HepG2 (cell line): ENCODE data around the gene PCYT2. TPM values are rescaled to one million over a fixed set of nuclear protein-coding genes. Genes with fewer than 3 reads are reported as not detected.
A peak's percentile ranks its signal among the peaks of the same experiment; 100 is the strongest.

Experiments used
- FOXJ3 ChIP-seq: sonication (generic); formaldehyde crosslinking; IDR thresholded peaks from 2 replicates; pipeline ENCODE4 v1.4.0; 2020; ENCODE audit warnings: missing genetic modification reagents, mild to moderate bottlenecking, borderline replicate concordance
- HDAC6 ChIP-seq: fragments of 200-600 bp; sonication (generic); IDR thresholded peaks from 2 replicates; pipeline ENCODE4 v1.7.0; 2017; ENCODE audit warnings: mild to moderate bottlenecking, antibody characterized with exemption, low read length, low read depth
- PITX1 ChIP-seq: sonication (generic); formaldehyde crosslinking; IDR thresholded peaks from 2 replicates; pipeline ENCODE4 v1.5.1; 2020; ENCODE audit warnings: mild to moderate bottlenecking, missing genetic modification reagents
- SOX13 ChIP-seq, 3 experiments: fragments of 450-650 bp in 1 of 3; sonication (generic) in 1 of 3; formaldehyde crosslinking in 1 of 3; IDR thresholded peaks in 2 of 3; conservative IDR thresholded peaks in 1 of 3; 2 replicates each; pipeline versions ENCODE4 v1.5.0 to v1.6.1; 2016 to 2020; ENCODE audit warnings: antibody characterized with exemption in 1 of 3, mild to moderate bottlenecking in 1 of 3, missing compliant biosample characterization in 1 of 3, missing genetic modification reagents in 1 of 3, moderate library complexity in 1 of 3
- SPEN ChIP-seq: sonication (generic); formaldehyde crosslinking; IDR thresholded peaks from 2 replicates; pipeline ENCODE4 v1.5.1; 2020; ENCODE audit warnings: low read depth, mild to moderate bottlenecking, missing genetic modification reagents
- SRY ChIP-seq: sonication (generic); formaldehyde crosslinking; IDR thresholded peaks from 2 replicates; pipeline ENCODE4 v1.8.0; 2022; ENCODE audit warnings: mild to moderate bottlenecking, missing genetic modification reagents
- ZNF263 ChIP-seq: sonication (generic); formaldehyde crosslinking; IDR thresholded peaks from 2 replicates; pipeline ENCODE4 v1.4.0; 2020; ENCODE audit warnings: missing genetic modification reagents
- ZNF3 ChIP-seq: IDR thresholded peaks from 2 replicates; pipeline ENCODE4 v1.7.0; 2017; ENCODE audit warnings: inconsistent platforms
- ZNF484 ChIP-seq: sonication (generic); formaldehyde crosslinking; IDR thresholded peaks from 2 replicates; pipeline ENCODE4 v1.5.1; 2020; ENCODE audit warnings: mild to moderate bottlenecking, low read depth, missing genetic modification reagents, borderline replicate concordance
- ZNF567 ChIP-seq: sonication (generic); formaldehyde crosslinking; IDR thresholded peaks from 2 replicates; pipeline ENCODE4 v1.8.1; 2023; ENCODE audit warnings: mild to moderate bottlenecking, missing genetic modification reagents, borderline replicate concordance
- polyA plus RNA-seq, 8 experiments: library from polyadenylated mRNA; depleted of rRNA in 3 of 8; stranded (reverse) in 7 of 8; unstranded in 1 of 8; fragments of >200 nt; fragmentation: Illumina TruSeq in 4 of 8; extraction: Trizol in 4 of 8; gene quantifications; 2 replicates each; pipeline versions ENCODE4 v1.2.1 to v1.2.3, GENCODE V29; 2011 to 2016; ENCODE audit warnings: low read depth in 4 of 8, missing spikeins in 1 of 8, mixed read lengths in 1 of 8; ENCODE audit not compliant: insufficient read depth in 1 of 8
- total RNA-seq, 5 experiments: library from RNA; depleted of rRNA; stranded (reverse); fragments of >200 nt; fragmentation: Illumina TruSeq; extraction: Trizol; gene quantifications; 2 replicates each; pipeline ENCODE4 v1.2.3, GENCODE V29; 2016; ENCODE audit warnings: low read depth in 1 of 5
- TF ChIP-seq, protein P1 (sequence below): sonication (generic); formaldehyde crosslinking; conservative IDR thresholded peaks from 2 replicates; pipeline ENCODE4 v1.8.1; 2023; ENCODE audit warnings: missing genetic modification reagents
- TF ChIP-seq, protein P2 (sequence below): sonication (generic); formaldehyde crosslinking; IDR thresholded peaks from 2 replicates; pipeline ENCODE4 v1.4.0; 2020; ENCODE audit warnings: missing genetic modification reagents, borderline replicate concordance
- TF ChIP-seq, protein P3 (sequence below): sonication (generic); formaldehyde crosslinking; IDR thresholded peaks from 2 replicates; pipeline ENCODE4 v1.5.0; 2020; ENCODE audit warnings: missing genetic modification reagents
- TF ChIP-seq, protein P4 (sequence below): IDR thresholded peaks from 2 replicates; pipeline ENCODE4 v1.6.1; 2018; ENCODE audit warnings: missing genetic modification reagents
- TF ChIP-seq, protein P5 (sequence below): IDR thresholded peaks from 2 replicates; pipeline ENCODE4 v1.6.1; 2016; ENCODE audit warnings: missing compliant biosample characterization, missing genetic modification reagents, borderline replicate concordance

The PCYT2 gene
- total and polyA plus RNA-seq, 2 of the 13 experiments (the other 11 are each of a cell fraction or from before 2014, with no cell fraction given), result 147 to 297 TPM

DNA sequence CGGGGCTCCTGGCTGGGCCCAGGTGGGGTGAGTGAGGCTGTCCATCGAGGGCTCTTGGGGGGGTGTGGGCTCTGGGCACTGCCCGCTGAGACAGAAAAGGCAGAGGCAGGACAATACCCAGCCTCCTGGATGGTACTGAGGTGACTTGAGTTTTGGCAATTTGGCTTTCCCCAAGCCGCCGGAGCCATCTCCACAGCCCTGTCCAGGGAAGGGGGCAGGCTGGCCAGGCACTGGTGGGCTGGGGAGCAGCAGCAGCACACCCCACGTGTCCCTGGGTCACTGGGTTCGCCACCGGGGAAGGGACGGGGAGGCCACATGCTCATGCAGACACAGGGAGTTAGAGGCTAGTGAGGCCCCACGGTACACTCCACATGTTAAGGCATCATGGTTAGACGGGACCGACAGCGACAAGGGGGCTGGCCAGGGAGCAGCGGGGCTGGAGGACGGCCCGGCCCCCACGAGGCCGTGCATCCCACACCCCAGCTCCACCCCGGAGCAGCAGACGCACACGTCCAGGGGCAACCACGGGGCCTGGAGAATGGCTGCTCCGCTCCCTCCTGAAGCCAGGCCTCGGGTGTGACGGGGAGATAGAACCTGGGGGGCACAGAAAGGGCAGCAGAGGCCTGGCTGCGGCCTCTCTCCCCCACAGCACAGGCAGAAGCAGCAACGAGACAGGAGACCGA is 43.1 kb downstream of the PCYT2 start (continued):
- TF ChIP-seq ZNF484 (CRISPR knock-in tag) (no peak), SPEN (CRISPR knock-in tag) (no peak), SOX13 (IDR thresholded peaks at IDR 0.05) (no peak; the same call in 1 of the 2 replicates), SOX13 (CRISPR knock-in tag; conservative IDR thresholded peaks at IDR 0.05 in 1 of 2, IDR thresholded peaks at IDR 0.05 in 1 of 2) (no peak), ZNF3 (CRISPR knock-in tag) (no peak), ZNF567 (no peak), SRY (CRISPR knock-in tag) (no peak; the same call in none of the 2 replicates), HDAC6 (no peak), FOXJ3 (CRISPR knock-in tag) (no peak), ZNF263 (CRISPR knock-in tag) (no peak), PITX1 (CRISPR knock-in tag) (peak; percentile 50; the same call in 1 of the 2 replicates)
- TF ChIP-seq, protein P1, sequence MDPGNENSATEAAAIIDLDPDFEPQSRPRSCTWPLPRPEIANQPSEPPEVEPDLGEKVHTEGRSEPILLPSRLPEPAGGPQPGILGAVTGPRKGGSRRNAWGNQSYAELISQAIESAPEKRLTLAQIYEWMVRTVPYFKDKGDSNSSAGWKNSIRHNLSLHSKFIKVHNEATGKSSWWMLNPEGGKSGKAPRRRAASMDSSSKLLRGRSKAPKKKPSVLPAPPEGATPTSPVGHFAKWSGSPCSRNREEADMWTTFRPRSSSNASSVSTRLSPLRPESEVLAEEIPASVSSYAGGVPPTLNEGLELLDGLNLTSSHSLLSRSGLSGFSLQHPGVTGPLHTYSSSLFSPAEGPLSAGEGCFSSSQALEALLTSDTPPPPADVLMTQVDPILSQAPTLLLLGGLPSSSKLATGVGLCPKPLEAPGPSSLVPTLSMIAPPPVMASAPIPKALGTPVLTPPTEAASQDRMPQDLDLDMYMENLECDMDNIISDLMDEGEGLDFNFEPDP (CRISPR knock-in tag), result no peak
- TF ChIP-seq, protein P2, sequence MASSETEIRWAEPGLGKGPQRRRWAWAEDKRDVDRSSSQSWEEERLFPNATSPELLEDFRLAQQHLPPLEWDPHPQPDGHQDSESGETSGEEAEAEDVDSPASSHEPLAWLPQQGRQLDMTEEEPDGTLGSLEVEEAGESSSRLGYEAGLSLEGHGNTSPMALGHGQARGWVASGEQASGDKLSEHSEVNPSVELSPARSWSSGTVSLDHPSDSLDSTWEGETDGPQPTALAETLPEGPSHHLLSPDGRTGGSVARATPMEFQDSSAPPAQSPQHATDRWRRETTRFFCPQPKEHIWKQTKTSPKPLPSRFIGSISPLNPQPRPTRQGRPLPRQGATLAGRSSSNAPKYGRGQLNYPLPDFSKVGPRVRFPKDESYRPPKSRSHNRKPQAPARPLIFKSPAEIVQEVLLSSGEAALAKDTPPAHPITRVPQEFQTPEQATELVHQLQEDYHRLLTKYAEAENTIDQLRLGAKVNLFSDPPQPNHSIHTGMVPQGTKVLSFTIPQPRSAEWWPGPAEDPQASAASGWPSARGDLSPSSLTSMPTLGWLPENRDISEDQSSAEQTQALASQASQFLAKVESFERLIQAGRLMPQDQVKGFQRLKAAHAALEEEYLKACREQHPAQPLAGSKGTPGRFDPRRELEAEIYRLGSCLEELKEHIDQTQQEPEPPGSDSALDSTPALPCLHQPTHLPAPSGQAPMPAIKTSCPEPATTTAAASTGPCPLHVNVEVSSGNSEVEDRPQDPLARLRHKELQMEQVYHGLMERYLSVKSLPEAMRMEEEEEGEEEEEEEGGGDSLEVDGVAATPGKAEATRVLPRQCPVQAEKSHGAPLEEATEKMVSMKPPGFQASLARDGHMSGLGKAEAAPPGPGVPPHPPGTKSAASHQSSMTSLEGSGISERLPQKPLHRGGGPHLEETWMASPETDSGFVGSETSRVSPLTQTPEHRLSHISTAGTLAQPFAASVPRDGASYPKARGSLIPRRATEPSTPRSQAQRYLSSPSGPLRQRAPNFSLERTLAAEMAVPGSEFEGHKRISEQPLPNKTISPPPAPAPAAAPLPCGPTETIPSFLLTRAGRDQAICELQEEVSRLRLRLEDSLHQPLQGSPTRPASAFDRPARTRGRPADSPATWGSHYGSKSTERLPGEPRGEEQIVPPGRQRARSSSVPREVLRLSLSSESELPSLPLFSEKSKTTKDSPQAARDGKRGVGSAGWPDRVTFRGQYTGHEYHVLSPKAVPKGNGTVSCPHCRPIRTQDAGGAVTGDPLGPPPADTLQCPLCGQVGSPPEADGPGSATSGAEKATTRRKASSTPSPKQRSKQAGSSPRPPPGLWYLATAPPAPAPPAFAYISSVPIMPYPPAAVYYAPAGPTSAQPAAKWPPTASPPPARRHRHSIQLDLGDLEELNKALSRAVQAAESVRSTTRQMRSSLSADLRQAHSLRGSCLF (CRISPR knock-in tag), result no peak
- TF ChIP-seq, protein P3, sequence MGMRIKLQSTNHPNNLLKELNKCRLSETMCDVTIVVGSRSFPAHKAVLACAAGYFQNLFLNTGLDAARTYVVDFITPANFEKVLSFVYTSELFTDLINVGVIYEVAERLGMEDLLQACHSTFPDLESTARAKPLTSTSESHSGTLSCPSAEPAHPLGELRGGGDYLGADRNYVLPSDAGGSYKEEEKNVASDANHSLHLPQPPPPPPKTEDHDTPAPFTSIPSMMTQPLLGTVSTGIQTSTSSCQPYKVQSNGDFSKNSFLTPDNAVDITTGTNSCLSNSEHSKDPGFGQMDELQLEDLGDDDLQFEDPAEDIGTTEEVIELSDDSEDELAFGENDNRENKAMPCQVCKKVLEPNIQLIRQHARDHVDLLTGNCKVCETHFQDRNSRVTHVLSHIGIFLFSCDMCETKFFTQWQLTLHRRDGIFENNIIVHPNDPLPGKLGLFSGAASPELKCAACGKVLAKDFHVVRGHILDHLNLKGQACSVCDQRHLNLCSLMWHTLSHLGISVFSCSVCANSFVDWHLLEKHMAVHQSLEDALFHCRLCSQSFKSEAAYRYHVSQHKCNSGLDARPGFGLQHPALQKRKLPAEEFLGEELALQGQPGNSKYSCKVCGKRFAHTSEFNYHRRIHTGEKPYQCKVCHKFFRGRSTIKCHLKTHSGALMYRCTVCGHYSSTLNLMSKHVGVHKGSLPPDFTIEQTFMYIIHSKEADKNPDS (CRISPR knock-in tag), result peak; percentile 90; the same call in 1 of the 2 replicates
- TF ChIP-seq, protein P4, sequence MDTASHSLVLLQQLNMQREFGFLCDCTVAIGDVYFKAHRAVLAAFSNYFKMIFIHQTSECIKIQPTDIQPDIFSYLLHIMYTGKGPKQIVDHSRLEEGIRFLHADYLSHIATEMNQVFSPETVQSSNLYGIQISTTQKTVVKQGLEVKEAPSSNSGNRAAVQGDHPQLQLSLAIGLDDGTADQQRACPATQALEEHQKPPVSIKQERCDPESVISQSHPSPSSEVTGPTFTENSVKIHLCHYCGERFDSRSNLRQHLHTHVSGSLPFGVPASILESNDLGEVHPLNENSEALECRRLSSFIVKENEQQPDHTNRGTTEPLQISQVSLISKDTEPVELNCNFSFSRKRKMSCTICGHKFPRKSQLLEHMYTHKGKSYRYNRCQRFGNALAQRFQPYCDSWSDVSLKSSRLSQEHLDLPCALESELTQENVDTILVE (CRISPR knock-in tag), result no peak
- TF ChIP-seq, protein P5, sequence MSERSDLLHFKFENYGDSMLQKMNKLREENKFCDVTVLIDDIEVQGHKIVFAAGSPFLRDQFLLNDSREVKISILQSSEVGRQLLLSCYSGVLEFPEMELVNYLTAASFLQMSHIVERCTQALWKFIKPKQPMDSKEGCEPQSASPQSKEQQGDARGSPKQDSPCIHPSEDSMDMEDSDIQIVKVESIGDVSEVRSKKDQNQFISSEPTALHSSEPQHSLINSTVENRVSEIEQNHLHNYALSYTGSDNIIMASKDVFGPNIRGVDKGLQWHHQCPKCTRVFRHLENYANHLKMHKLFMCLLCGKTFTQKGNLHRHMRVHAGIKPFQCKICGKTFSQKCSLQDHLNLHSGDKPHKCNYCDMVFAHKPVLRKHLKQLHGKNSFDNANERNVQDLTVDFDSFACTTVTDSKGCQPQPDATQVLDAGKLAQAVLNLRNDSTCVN (CRISPR knock-in tag), result no peak
